T-helper 1 cell (primary cell): Measurements from ENCODE around the gene PYGM.
"Not testable (repeated sequence)": the region's sequence is repeated elsewhere in the genome, so short reads cannot be mapped to it uniquely, and the experiment has no call there.

Experiments used
- DNase-seq, 5 donors: peaks; one replicate each; pipeline ENCODE4 v3.0.0-alpha.2; 2012 to 2020

Gene PYGM

GRCh38 chr11:64715756-64716472 is 43.9 kb downstream of the PYGM start:
- DNase-seq: no peak

GRCh38 chr11:64715110-64715509 is 44.7 kb downstream of the PYGM start:
- no peak for DNase-seq

- no peak for DNase-seq
Measured at GRCh38 chr11:64714666-64715065, 45.1 kb downstream of the PYGM start.

GRCh38 chr11:64713781-64714363 is 45.9 kb downstream of the PYGM start:
- DNase-seq: no peak

DNA sequence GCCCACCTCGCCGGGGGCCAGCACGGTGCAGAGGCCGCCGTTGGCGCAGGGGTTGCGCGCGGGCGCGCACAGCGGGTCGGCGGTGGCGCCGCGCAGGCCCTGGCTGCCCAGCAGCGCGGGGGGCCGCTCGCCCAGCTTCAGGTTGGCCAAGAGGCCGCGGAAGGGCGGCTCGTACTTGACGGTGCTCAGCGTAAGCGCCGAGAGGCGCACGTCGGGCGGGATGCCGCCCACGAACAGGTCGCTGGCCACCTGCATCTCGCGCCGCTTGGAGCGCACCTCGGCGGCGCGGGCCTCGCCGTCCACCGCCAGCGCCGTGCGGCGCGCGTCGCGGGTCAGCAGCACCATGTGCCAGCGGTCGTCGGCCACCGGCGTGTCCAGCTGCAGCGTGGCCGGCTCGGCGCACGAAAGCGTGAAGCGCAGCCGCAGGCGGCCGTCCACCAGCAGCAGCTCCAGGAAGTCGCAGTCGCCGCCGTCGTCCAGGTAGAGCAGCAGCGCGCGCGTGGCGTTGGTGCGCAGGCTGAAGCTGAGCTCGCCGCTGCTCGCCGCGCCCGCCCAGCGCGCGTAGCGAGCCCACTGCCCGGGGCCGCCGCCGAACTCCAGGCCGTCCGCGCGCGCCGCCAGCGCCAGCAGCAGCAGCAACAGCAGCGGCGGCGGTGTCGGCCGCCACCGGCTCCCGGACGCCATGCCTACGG is 46.6 kb downstream of the PYGM start:
- peak in 1 of 5 donors; percentile 15 for DNase-seq

- DNase-seq: peak in 1 of 5 donors; percentile 15
Measured at GRCh38 chr11:64712430-64713015, 47.3 kb downstream of the PYGM start.

DNA sequence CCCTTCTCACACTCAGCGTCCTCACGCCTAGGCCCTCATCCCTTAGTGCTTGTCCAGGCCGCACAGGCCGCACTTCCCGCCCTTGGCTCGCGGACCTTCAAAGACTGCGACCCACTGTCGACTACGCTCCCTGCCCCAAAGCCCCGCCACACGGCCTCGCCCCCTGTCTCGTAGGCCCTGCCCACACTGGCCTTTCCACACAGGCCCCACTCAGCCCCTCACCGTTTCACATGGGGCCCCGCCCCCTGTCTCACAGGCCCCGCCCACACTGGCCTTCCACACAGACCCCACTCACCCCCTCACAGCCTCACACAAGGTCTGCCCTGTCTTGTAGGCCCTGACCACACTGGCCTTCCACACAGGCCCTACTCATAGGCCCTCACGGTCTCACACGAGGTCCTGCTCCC is 47.8 kb downstream of the PYGM start:
- no peak for DNase-seq

DNA sequence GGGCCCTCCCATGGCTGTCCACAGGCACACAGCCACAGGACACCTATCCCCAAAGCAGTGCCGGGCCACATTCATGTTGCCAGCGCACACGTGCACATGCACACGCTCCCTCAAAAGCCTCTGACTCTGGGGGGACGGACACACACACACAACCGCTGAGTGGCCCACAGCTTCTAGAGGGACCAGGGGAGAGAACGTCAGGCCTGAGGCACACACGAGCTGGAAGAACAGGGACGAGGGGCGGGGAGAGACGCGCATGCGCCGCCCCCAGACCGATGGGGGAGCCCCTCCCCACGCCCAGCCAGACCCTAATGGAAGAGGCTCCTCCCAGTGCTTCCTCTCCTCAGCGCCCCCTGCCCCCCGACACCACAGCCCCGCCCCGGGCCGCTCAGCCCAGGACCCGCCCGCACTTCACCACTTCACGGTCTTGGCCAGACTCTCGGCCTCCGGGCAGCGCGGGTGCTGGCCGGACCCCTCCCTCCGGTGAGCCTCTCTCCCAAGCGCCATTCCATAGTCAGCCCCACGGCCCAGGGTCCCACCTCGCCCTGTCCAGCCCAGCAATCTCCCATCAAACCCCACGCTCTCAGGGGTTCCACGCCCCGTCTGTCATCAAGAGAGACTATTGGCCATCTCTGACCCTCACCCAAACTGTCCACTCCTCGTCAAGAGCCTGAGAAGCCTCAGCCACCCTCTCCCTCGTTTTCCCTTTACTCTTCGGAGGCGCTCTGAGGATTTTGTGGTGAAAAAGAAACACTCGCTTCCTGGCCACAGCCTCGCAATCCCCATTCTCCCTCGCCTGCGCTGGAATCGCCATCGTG is 48.4 kb downstream of the PYGM start:
- no peak for DNase-seq

DNA sequence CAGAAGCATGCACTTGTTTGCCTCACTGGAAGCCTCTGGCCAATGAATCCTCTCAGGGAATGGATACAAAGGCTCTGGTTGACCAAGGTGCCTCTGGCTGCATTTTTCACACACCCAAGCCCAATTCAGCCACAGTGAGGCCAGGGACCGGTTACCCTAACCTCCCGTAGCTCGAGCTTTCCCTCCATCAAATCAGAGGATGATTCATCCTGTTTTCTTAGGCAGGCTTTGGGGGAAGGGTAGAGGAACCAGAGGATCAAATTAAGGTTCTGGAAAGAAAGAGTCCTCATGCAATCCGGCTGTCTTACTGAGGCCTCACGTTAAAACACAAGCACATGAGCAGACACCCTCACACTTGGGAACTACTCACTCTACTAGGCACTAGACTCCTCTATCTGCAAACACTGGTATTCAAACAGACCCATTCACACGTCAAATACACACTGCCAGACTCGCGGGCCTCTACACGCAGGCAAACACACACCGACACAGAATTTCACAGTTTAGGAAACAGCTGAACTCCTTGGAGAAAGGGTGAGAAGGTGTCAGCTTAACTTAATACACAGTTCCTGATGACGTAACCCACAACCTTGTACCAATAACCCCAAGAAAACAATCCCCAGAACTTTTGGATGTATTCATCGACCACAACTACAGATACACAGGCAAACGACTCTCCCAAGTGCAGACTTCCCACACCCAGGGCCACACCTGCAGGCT is 49.2 kb downstream of the PYGM start:
- no peak for DNase-seq

- no peak for DNase-seq
Measured at GRCh38 chr11:64705501-64705900, 54.3 kb downstream of the PYGM start.

DNA sequence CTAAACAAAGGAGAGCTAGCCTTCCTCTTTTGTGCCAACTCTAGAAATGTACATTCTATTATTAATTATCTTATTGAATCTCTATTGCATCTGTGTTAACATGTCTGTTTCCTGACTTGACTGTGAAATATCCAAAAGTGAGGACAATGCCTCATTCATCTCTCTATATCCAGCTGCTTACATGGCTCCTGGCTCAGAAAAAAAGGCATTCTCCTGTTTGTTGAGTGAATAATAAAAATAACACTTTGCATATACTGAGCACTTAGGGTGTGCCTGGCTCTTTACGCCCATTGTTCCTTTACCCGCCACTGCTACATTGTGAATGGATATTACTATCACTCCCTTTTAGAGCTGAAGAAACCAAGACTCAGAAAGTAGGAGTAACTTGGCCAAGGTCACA is 56.7 kb downstream of the PYGM start:
- DNase-seq: no peak

- DNase-seq: not testable (repeated sequence)
Measured at GRCh38 chr11:64701956-64702355, 57.8 kb downstream of the PYGM start.

GRCh38 chr11:64698427-64698826 is 61.3 kb downstream of the PYGM start:
- DNase-seq: no peak

DNA sequence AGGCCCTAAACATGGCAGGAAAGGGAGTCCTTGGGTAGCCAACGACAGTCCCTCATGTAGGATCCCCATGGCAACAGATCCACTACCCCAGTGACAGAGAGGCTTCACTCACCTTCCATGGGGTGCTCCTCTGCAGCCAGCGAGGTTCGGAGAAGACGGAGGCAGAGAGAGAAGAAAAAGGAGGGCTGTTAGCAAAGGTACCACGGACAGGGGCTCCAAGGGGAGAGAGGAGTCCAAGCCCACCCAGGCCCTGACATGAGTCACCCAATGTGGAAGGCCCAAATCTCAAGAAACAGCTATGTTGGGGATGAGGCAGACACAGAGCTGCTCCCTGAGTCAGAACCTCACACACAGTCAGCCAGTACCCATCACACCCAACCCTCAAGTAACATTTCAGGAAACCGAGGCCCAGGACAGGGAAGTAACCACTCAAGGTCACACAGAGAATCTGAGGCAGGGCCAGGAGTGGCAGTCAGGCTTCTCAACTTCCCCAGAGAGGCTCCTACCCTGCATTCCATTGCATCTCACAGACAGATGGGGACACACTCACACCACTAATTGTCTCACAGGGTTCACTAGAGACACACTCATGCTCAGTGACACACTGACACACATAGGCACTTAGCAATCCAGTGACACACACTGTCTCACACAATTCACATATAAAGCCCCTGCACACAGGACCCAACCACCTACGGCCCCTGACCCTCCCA is 62.0 kb downstream of the PYGM start:
- DNase-seq: no peak
